ENCODE measurements around the gene KRT72. TPM values are rescaled to one million over a fixed set of nuclear protein-coding genes. Genes with fewer than 3 reads are reported as not detected.

The KRT72 gene
- total RNA-seq, 3 donors from 2014 or later: not detected

- Histone ChIP-seq H3K27me3 (peaks cover 0 to 10% of the 10 kb centered on the region in 2 donors), H3K27ac (no peak overlapping the region)
- no peak for DNase-seq (ENCODE audit: low spot score in 2 of 2)
Measured at GRCh38 chr12:52607314-52607713, 6.1 kb upstream of the KRT72 start.

GRCh38 chr12:52606581-52607218 is 5.4 kb upstream of the KRT72 start:
- no peak overlapping the region for H3K27ac ChIP-seq
- intact Hi-C loops (cut with DNase I; ENCODE audit: low total_unique reads): no loop called here
- no peak for TF ChIP-seq CTCF (IDR thresholded peaks at IDR 0.05)
- no peak for TF ChIP-seq POLR2A (IDR thresholded peaks at IDR 0.05)
- TF ChIP-seq POLR2AphosphoS5 (IDR thresholded peaks at IDR 0.05): no peak
- no peak for DNase-seq (ENCODE audit: low spot score in 2 of 2)
- no peaks in the 10 kb centered on the region for H3K36me3 ChIP-seq
- H3K27me3 ChIP-seq: peaks cover 0 to 16% of the 10 kb centered on the region in 2 donors
- H3K4me1 ChIP-seq: no peaks in the 10 kb centered on the region
- no peaks in the 10 kb centered on the region for H3K9me3 ChIP-seq
- no peak overlapping the region for H3K4me3 ChIP-seq

More at GRCh38 chr12:52607314-52607713, 6.1 kb upstream of the KRT72 start:
- TF ChIP-seq POLR2A (IDR thresholded peaks at IDR 0.05): no peak
- no peak for TF ChIP-seq POLR2AphosphoS5 (IDR thresholded peaks at IDR 0.05)
- no peak for TF ChIP-seq CTCF (IDR thresholded peaks at IDR 0.05)
- no peaks in the 10 kb centered on the region for H3K9me3 ChIP-seq
- H3K36me3 ChIP-seq: no peaks in the 10 kb centered on the region
- H3K4me1 ChIP-seq: no peaks in the 10 kb centered on the region
- intact Hi-C loops (cut with DNase I; ENCODE audit: low total_unique reads): no loop called here
- H3K4me3 ChIP-seq: no peak overlapping the region

- no peak for DNase-seq (ENCODE audit: low spot score in 2 of 2)
- no peak for TF ChIP-seq POLR2A (IDR thresholded peaks at IDR 0.05)
- TF ChIP-seq CTCF (IDR thresholded peaks at IDR 0.05): no peak
- no peak for TF ChIP-seq POLR2AphosphoS5 (IDR thresholded peaks at IDR 0.05)
- no peak overlapping the region for H3K27ac ChIP-seq
- H3K4me1 ChIP-seq: no peaks in the 10 kb centered on the region
- no peaks in the 10 kb centered on the region for H3K9me3 ChIP-seq
- H3K36me3 ChIP-seq: no peaks in the 10 kb centered on the region
- no peak overlapping the region for H3K4me3 ChIP-seq
- H3K27me3 ChIP-seq: peaks cover 0 to 22% of the 10 kb centered on the region in 2 donors
- intact Hi-C loops (cut with DNase I; ENCODE audit: low total_unique reads): no loop called here
Measured at GRCh38 chr12:52606096-52606495, 4.8 kb upstream of the KRT72 start.

- H3K4me1 ChIP-seq: no peaks in the 10 kb centered on the region
- H3K9me3 ChIP-seq: no peaks in the 10 kb centered on the region
- H3K4me3 ChIP-seq: no peak overlapping the region
- TF ChIP-seq POLR2AphosphoS5 (IDR thresholded peaks at IDR 0.05) (no peak), POLR2A (IDR thresholded peaks at IDR 0.05) (no peak), CTCF (IDR thresholded peaks at IDR 0.05) (no peak)
- DNase-seq (ENCODE audit: low spot score in 2 of 2): no peak
- no peak overlapping the region for H3K27ac ChIP-seq
- no peaks in the 10 kb centered on the region for H3K36me3 ChIP-seq
- intact Hi-C loops (cut with DNase I; ENCODE audit: low total_unique reads): no loop called here
- peaks cover 0 to 23% of the 10 kb centered on the region in 2 donors for H3K27me3 ChIP-seq
Measured at GRCh38 chr12:52605542-52605941, 4.3 kb upstream of the KRT72 start.

GRCh38 chr12:52604859-52605258 is 3.6 kb upstream of the KRT72 start:
- Histone ChIP-seq H3K27me3 (peaks cover 0 to 25% of the 10 kb centered on the region in 2 donors), H3K27ac (no peak overlapping the region), H3K4me3 (no peak overlapping the region), H3K36me3 (no peaks in the 10 kb centered on the region), H3K9me3 (no peaks in the 10 kb centered on the region), H3K4me1 (no peaks in the 10 kb centered on the region)
- no peak for TF ChIP-seq CTCF (IDR thresholded peaks at IDR 0.05)
- no peak for TF ChIP-seq POLR2A (IDR thresholded peaks at IDR 0.05)
- TF ChIP-seq POLR2AphosphoS5 (IDR thresholded peaks at IDR 0.05): no peak
- DNase-seq (ENCODE audit: low spot score in 2 of 2): no peak
- intact Hi-C loops (cut with DNase I; ENCODE audit: low total_unique reads): no loop called here

All from breast epithelium (tissue), 4 donors.